H9 (cell line): ENCODE results near the gene LRRC26. TPM values are rescaled to one million over a fixed set of nuclear protein-coding genes. Genes with fewer than 3 reads are reported as not detected.

Experiments
- DNase-seq: peaks from one replicate; pipeline ENCODE4 v3.0.0-alpha.2; 2017
- H2AFZ ChIP-seq: one replicate; pipeline ENCODE4 v1.6.1; 2013; ENCODE audit warnings: mild to moderate bottlenecking, low read length, control low read depth, moderate library complexity
- H2AK5ac ChIP-seq: 2 replicates; pipeline ENCODE4 v1.6.1; 2013; ENCODE audit warnings: low read length, control low read depth, mixed read lengths; ENCODE audit not compliant: insufficient read length
- H2BK120ac ChIP-seq: one replicate; pipeline ENCODE4 v1.6.1; 2013; ENCODE audit warnings: low read depth, mild to moderate bottlenecking, low read length, control low read depth, inconsistent platforms; ENCODE audit not compliant: poor library complexity, severe bottlenecking
- H2BK12ac ChIP-seq: 2 replicates; pipeline ENCODE4 v1.6.1; 2013; ENCODE audit warnings: low read length, control low read depth, mixed read lengths, low read depth; ENCODE audit not compliant: insufficient read length
- H2BK15ac ChIP-seq: 2 replicates; pipeline ENCODE4 v1.6.1; 2013; ENCODE audit warnings: low read depth, low read length, control low read depth
- H2BK20ac ChIP-seq: one replicate; pipeline ENCODE4 v1.6.1; 2013; ENCODE audit warnings: low read depth, mild to moderate bottlenecking, low read length, control low read depth, inconsistent platforms; ENCODE audit not compliant: poor library complexity, severe bottlenecking
- H2BK5ac ChIP-seq: 2 replicates; pipeline ENCODE4 v1.6.1; 2013; ENCODE audit warnings: low read length, control low read depth, mixed read lengths; ENCODE audit not compliant: insufficient read length
- H3K14ac ChIP-seq: 2 replicates; pipeline ENCODE4 v1.6.1; 2013; ENCODE audit warnings: low read length, control low read depth; ENCODE audit not compliant: insufficient read depth
- H3K18ac ChIP-seq: 2 replicates; pipeline ENCODE4 v1.6.1; 2013; ENCODE audit warnings: low read depth, mild to moderate bottlenecking, mixed read lengths, low read length, control low read depth; ENCODE audit not compliant: insufficient read length
- H3K23ac ChIP-seq: 2 replicates; pipeline ENCODE4 v1.6.1; 2013; ENCODE audit warnings: low read length, control low read depth, mixed read lengths, low read depth; ENCODE audit not compliant: insufficient read length
- H3K23me2 ChIP-seq: 2 replicates; pipeline ENCODE4 v1.6.1; 2013; ENCODE audit warnings: low read depth, mild to moderate bottlenecking, mixed read lengths, low read length, control low read depth; ENCODE audit not compliant: insufficient read length, poor library complexity, severe bottlenecking
- H3K27ac ChIP-seq: 2 replicates; pipeline ENCODE4 v1.5.1; 2013; ENCODE audit warnings: low read length, control low read depth, mixed read lengths, low read depth; ENCODE audit not compliant: insufficient read length
- H3K27me3 ChIP-seq: 2 replicates; pipeline ENCODE4 v1.6.1; 2013; ENCODE audit warnings: low read length, control low read depth, inconsistent platforms; ENCODE audit not compliant: insufficient read depth
- H3K4ac ChIP-seq: 2 replicates; pipeline ENCODE4 v1.6.1; 2013; ENCODE audit warnings: low read depth, mild to moderate bottlenecking, control low read depth, inconsistent platforms, low read length, moderate library complexity
- H3K4me1 ChIP-seq: 2 replicates; pipeline ENCODE4 v1.6.1; 2013; ENCODE audit warnings: low read length, control low read depth, inconsistent platforms; ENCODE audit not compliant: insufficient read depth
- H3K4me2 ChIP-seq: 2 replicates; pipeline ENCODE4 v1.6.1; 2013; ENCODE audit warnings: low read length, control low read depth, mixed read lengths; ENCODE audit not compliant: insufficient read length, insufficient read depth
- H3K56ac ChIP-seq: 2 replicates; pipeline ENCODE4 v1.6.1; 2013; ENCODE audit warnings: low read depth, mild to moderate bottlenecking, mixed read lengths, low read length, control low read depth; ENCODE audit not compliant: insufficient read length
- H3K79me1 ChIP-seq: 2 replicates; pipeline ENCODE4 v1.6.1; 2013; ENCODE audit warnings: low read depth, mild to moderate bottlenecking, moderate library complexity, low read length, control low read depth, inconsistent platforms; ENCODE audit not compliant: insufficient read depth, poor library complexity, severe bottlenecking
- H3K79me2 ChIP-seq: 2 replicates; pipeline ENCODE4 v1.6.1; 2013; ENCODE audit warnings: low read length, control low read depth, inconsistent platforms; ENCODE audit not compliant: insufficient read depth
- H3K9ac ChIP-seq: 2 replicates; pipeline ENCODE4 v1.6.1; 2013; ENCODE audit warnings: low read length, control low read depth, mixed read lengths; ENCODE audit not compliant: insufficient read length; ENCODE audit errors: extremely low read depth
- H3K9me3 ChIP-seq: one replicate; pipeline ENCODE4 v1.6.1; 2013; ENCODE audit warnings: low read depth, low read length, inconsistent platforms; ENCODE audit not compliant: control insufficient read depth
- H3T11ph ChIP-seq: one replicate; pipeline ENCODE4 v1.6.1; 2013; ENCODE audit warnings: mild to moderate bottlenecking, low read length, control low read depth, inconsistent platforms
- H4K20me1 ChIP-seq: one replicate; pipeline ENCODE4 v1.6.1; 2013; ENCODE audit not compliant: control insufficient read depth, insufficient read length, insufficient read depth
- H4K5ac ChIP-seq: 2 replicates; pipeline ENCODE4 v1.6.1; 2013; ENCODE audit warnings: low read depth, mild to moderate bottlenecking, mixed read lengths, low read length, control low read depth; ENCODE audit not compliant: insufficient read length
- H4K8ac ChIP-seq: replicated peaks from 2 replicates; pipeline ENCODE4 v1.6.1; 2013; ENCODE audit warnings: low read length, control low read depth, mixed read lengths, low read depth; ENCODE audit not compliant: insufficient read length
- H4K91ac ChIP-seq: 2 replicates; pipeline ENCODE4 v1.6.1; 2013; ENCODE audit warnings: low read depth, mild to moderate bottlenecking, moderate library complexity, mixed read lengths, low read length, control low read depth; ENCODE audit not compliant: insufficient read length
- H3K27ac Mint-ChIP-seq, 3 experiments: 2 replicates in 2 of 3; 3 replicates in 1 of 3; pipeline ENCODE4 v1.8.0; 2020 to 2021; ENCODE audit warnings: mixed read lengths in 3 of 3, mild to moderate bottlenecking in 1 of 3, moderate library complexity in 1 of 3
- H3K27me3 Mint-ChIP-seq: 2 replicates; pipeline ENCODE4 v1.8.0; 2021; ENCODE audit warnings: low read depth, mild to moderate bottlenecking, moderate library complexity, mixed read lengths
- H3K36me3 Mint-ChIP-seq, 3 experiments: 2 replicates in 2 of 3; 3 replicates in 1 of 3; pipeline ENCODE4 v1.8.0; 2020 to 2021; ENCODE audit warnings: low read depth in 3 of 3, mixed read lengths in 3 of 3; ENCODE audit not compliant: insufficient read depth in 1 of 3
- H3K4me1 Mint-ChIP-seq, 2 experiments: 2 replicates each; pipeline ENCODE4 v1.8.0; 2020; ENCODE audit warnings: mixed read lengths in 2 of 2
- H3K4me3 Mint-ChIP-seq, 2 experiments: 2 replicates in 1 of 2; 3 replicates in 1 of 2; pipeline ENCODE4 v1.8.0; 2020 to 2021; ENCODE audit warnings: mild to moderate bottlenecking in 2 of 2, mixed read lengths in 2 of 2, moderate library complexity in 1 of 2
- H3K9me3 Mint-ChIP-seq, 2 experiments: 2 replicates in 1 of 2; 3 replicates in 1 of 2; pipeline ENCODE4 v1.8.0; 2020; ENCODE audit warnings: mild to moderate bottlenecking in 2 of 2, mixed read lengths in 2 of 2, moderate library complexity in 1 of 2
- WGBS: extraction: QIAGEN DNeasy Blood & Tissue Kit; methylation state at CpG from one replicate; pipeline ENCODE4 v1.1.7; 2013; ENCODE audit warnings: missing lambda C conversion rate, low lambda C conversion rate, mixed read lengths; ENCODE audit not compliant: insufficient read length; ENCODE audit errors: extremely low coverage; 5-methylcytosine and 5-hydroxymethylcytosine counted together
- total RNA-seq: library from RNA; stranded (reverse); gene quantifications from 2 replicates; pipeline ENCODE4 v1.2.1, GENCODE V29; 2021
- TF ChIP-seq, protein P1 (sequence below): fragments of 200-600 bp; sonication (generic); conservative IDR thresholded peaks from 3 replicates; pipeline ENCODE4 v1.8.0; 2021; ENCODE audit warnings: antibody characterized with exemption, mild to moderate bottlenecking

The LRRC26 gene
- total RNA-seq, 1 experiment from 2014 or later = 0.96 TPM

DNA sequence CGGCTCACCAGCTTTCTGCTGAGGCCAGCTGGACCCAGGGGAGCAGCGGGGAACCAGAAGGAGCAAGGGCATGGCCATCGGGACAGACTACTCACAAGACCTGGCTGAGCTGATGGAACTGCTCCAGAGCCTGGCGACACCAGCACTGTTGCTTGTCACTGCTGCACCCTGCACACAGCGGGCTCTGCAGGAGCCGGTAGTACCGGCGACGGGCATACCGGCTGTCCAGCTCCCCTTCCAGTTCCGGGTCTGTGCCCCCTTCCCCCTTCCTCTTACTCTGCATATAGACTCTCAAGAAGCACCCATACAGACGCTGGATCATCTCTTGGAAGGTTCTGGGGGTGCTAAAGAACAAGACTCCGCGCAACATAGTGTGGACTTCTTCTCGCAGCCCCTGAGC, 17.5 kb upstream of the LRRC26 start:
- no peaks in the 10 kb centered on the region for H3K27me3 ChIP-seq

More for the DNA sequence above, 17.5 kb upstream of the LRRC26 start:
- Mint-ChIP-seq H3K36me3 (peaks cover 7 to 59% (median 49%) of the 10 kb centered on the region in 3 experiments; a peak in 6 of 7 replicates), H3K27ac (peak overlapping the region in 1 of 3 experiments; percentile 88; a peak in 2 of 7 replicates), H3K4me3 (peak overlapping the region; percentile 90 to 97), H3K4me1 (peaks cover 17 to 22% of the 10 kb centered on the region in 2 experiments), H3K9me3 (no peaks in the 10 kb centered on the region), H3K27me3 (no peaks in the 10 kb centered on the region)
- Histone ChIP-seq H3K23ac (no peak overlapping the region), H3K27ac (no peak overlapping the region), H3K23me2 (peaks cover 13% of the 10 kb centered on the region), H3K18ac (no peak overlapping the region), H2BK5ac (no peak overlapping the region), H3K4me1 (peaks cover 5% of the 10 kb centered on the region; the same call in 1 of the 2 replicates), H3K79me2 (peaks cover 10% of the 10 kb centered on the region; the same call in 1 of the 2 replicates), H3K14ac (no peak overlapping the region), H3K4ac (no peak overlapping the region), H2BK20ac (no peak overlapping the region), H3K79me1 (peaks cover 6% of the 10 kb centered on the region), H4K20me1 (peaks cover 2% of the 10 kb centered on the region), H4K8ac (no peak overlapping the region), H4K91ac (no peak overlapping the region), H3T11ph (no peak overlapping the region), H2BK15ac (no peak overlapping the region), H2BK12ac (no peak overlapping the region), H3K56ac (no peak overlapping the region), H3K9me3 (no peaks in the 10 kb centered on the region), H2BK120ac (no peak overlapping the region), H3K9ac (no peak overlapping the region), H2AFZ (no peak overlapping the region), H4K5ac (no peak overlapping the region), H2AK5ac (no peak overlapping the region), H3K4me2 (peak overlapping the region; percentile 82)
- WGBS = no CpG with 5 or more reads among the region's 15 CpGs
- no peak for DNase-seq
- TF ChIP-seq, protein P1, sequence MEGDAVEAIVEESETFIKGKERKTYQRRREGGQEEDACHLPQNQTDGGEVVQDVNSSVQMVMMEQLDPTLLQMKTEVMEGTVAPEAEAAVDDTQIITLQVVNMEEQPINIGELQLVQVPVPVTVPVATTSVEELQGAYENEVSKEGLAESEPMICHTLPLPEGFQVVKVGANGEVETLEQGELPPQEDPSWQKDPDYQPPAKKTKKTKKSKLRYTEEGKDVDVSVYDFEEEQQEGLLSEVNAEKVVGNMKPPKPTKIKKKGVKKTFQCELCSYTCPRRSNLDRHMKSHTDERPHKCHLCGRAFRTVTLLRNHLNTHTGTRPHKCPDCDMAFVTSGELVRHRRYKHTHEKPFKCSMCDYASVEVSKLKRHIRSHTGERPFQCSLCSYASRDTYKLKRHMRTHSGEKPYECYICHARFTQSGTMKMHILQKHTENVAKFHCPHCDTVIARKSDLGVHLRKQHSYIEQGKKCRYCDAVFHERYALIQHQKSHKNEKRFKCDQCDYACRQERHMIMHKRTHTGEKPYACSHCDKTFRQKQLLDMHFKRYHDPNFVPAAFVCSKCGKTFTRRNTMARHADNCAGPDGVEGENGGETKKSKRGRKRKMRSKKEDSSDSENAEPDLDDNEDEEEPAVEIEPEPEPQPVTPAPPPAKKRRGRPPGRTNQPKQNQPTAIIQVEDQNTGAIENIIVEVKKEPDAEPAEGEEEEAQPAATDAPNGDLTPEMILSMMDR = no peak
